K562 (cell line): Measurements from ENCODE around the gene DIAPH3.

Experiments used
- ATF2 ChIP-seq: sonication (generic); formaldehyde crosslinking; IDR thresholded peaks from 2 replicates; pipeline ENCODE4 v1.8.1; 2022; ENCODE audit warnings: missing genetic modification reagents
- HNRNPH1 ChIP-seq: fragments of 200-400 bp; formaldehyde crosslinking; optimal IDR thresholded peaks from 2 replicates; pipeline ENCODE3; 2017; ENCODE audit warnings: low read depth, mild to moderate bottlenecking, low read length, moderate library complexity
- TF ChIP-seq, protein P1 (sequence below), 3 experiments: IDR thresholded peaks in 2 of 3; conservative IDR thresholded peaks in 1 of 3; 2 replicates each; pipeline ENCODE4 v1.5.1; 2011 to 2012; ENCODE audit warnings: low read length in 3 of 3, mild to moderate bottlenecking in 3 of 3, control low read depth in 2 of 3, improper control_type of control experiment in 1 of 3, inconsistent platforms in 1 of 3, low read depth in 1 of 3, mixed read lengths in 1 of 3, moderate library complexity in 1 of 3; ENCODE audit not compliant: insufficient read depth in 2 of 3

- TF ChIP-seq HNRNPH1 = no peak
- TF ChIP-seq, protein P1, sequence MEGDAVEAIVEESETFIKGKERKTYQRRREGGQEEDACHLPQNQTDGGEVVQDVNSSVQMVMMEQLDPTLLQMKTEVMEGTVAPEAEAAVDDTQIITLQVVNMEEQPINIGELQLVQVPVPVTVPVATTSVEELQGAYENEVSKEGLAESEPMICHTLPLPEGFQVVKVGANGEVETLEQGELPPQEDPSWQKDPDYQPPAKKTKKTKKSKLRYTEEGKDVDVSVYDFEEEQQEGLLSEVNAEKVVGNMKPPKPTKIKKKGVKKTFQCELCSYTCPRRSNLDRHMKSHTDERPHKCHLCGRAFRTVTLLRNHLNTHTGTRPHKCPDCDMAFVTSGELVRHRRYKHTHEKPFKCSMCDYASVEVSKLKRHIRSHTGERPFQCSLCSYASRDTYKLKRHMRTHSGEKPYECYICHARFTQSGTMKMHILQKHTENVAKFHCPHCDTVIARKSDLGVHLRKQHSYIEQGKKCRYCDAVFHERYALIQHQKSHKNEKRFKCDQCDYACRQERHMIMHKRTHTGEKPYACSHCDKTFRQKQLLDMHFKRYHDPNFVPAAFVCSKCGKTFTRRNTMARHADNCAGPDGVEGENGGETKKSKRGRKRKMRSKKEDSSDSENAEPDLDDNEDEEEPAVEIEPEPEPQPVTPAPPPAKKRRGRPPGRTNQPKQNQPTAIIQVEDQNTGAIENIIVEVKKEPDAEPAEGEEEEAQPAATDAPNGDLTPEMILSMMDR (IDR thresholded peaks at IDR 0.05 in 2 of 3, conservative IDR thresholded peaks at IDR 0.05 in 1 of 3; ENCODE audit: insufficient read depth in 2 of 3, low read depth in 1 of 3, low read length in 3 of 3) = no peak
- no peak for TF ChIP-seq ATF2 (CRISPR knock-in tag)
These were observed 213.5 kb downstream of the DIAPH3 start for GRCh38 chr13:59950266-59950665.
